Measurements from ENCODE around the gene TAX1BP1.

The TAX1BP1 gene

DNA sequence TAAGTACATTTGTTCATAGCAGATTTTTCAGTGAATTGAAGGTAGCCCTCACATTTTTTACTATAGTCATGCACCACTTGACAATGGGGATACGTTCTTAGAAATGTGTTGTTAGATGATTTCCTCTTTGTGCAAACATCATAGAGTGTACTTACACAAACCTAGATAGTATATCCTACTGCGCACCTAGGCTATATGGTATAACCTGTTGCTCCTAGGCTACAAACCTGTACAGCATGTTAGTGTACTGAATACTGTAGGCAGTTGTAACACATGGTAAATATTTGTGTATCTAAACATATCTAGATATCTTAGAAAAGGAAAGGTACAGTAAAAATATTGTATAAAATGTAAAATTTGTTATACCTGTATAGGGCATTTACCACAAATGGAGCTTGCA lies 41.2 kb downstream of the TAX1BP1 start:
- DNase-seq (ENCODE audit: low spot score), result no peak

DNA sequence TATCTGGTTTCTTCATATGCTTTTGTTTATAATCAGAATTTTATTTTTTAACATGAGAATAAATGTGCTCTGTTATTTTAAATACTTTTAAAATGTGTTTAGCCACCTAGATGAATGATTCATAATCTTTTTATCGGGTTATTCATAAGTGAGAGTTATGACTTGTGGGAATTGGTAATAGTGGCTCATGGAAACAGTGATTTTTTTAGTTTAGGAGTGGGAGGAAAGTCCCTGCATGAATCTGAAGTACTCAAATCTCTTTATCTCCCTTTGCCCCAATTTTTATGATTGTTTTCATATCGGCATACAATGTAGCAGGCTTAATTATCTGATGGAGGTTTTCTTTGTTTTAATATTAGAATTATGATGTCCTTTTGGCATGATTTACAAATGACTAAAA lies 42.9 kb downstream of the TAX1BP1 start:
- no peak for DNase-seq (ENCODE audit: low spot score)

DNA sequence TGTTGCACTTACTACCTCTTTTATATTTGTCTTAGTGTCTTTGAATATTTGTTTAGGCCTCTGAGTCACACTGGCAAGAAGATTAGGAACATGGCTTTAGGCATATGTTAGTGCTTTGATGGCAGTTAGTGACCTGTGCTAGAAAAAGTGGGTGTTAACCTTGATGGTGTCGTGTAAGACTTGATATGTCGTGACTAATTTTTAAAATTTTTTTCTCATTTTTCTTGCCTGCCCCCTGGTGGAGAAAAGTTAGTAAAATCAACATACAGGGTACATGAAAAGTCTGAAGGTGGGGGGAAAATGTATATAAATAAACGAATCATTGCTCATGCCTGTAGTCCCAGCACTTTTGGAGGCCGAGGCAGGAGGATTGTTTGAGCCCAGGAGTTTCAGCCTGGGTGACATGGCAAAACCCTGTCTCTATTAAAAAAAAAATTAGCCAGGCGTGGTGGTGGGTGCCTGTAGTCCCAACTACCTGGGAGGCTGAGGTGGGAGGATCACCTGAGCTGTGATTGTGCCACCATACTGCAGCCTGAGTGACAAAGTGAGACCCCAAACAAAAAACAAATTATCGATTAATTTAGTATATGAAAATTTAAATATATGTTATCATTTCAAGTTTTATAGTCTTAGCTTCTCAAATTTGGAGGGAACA lies 44.6 kb downstream of the TAX1BP1 start:
- peak; percentile 55 for DNase-seq (ENCODE audit: low spot score)

- DNase-seq (ENCODE audit: low spot score), result no peak
These were observed 48.5 kb downstream of the TAX1BP1 start for GRCh38 chr7:27788437-27788836.

DNA sequence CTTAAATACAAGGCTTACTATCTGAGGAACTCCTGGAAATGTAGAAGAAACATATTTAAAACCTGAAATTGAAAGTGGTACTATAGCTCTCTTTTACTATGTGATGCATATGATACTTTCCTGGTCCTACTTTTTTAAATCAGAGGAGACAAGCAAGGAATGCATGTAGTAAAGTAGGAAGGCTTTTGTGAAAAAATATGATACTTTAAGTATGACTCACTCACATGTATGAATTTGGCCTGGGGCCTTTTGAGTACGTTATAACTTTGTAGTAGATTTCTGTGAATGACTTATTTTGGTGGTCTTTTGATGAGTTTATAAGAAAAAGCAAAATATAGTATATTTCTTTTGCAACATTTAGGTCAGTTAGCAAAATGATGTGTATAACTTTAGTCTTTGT lies 53.8 kb downstream of the TAX1BP1 start:
- no peak for DNase-seq (ENCODE audit: low spot score)

- no peak for DNase-seq (ENCODE audit: low spot score)
These were observed 56.0 kb downstream of the TAX1BP1 start for GRCh38 chr7:27795977-27796376.

GRCh38 chr7:27799212-27799611 lies 59.2 kb downstream of the TAX1BP1 start:
- no peak for DNase-seq (ENCODE audit: low spot score)

- no peak for DNase-seq (ENCODE audit: low spot score)
These were observed 63.0 kb downstream of the TAX1BP1 start for GRCh38 chr7:27802999-27803398.

GRCh38 chr7:27804139-27804538 lies 64.2 kb downstream of the TAX1BP1 start:
- DNase-seq (ENCODE audit: low spot score), result no peak

DNA sequence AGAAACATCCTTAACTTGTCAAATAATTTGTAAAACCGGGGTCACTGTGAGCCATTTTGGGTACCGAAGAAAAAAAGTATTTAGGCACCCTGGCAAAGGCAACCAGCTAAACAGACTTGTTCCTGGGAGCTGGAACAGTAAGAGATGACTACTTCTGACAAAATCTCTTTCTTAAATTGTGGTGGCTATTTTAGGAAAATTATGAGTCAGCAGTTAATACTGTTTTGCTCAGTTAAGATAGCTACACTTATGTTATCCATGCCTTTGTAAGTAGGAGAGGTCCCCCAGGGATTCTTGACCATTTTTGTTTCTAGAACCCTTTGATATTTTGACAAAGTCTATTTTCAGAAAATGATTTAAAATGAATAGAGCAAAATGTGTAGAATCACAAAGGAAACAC lies 68.7 kb downstream of the TAX1BP1 start:
- DNase-seq (ENCODE audit: low spot score), result no peak

- DNase-seq (ENCODE audit: low spot score), result no peak
These were observed 70.2 kb downstream of the TAX1BP1 start for GRCh38 chr7:27810186-27810585.

GRCh38 chr7:27812706-27813105 lies 72.7 kb downstream of the TAX1BP1 start:
- DNase-seq (ENCODE audit: low spot score), result no peak

DNA sequence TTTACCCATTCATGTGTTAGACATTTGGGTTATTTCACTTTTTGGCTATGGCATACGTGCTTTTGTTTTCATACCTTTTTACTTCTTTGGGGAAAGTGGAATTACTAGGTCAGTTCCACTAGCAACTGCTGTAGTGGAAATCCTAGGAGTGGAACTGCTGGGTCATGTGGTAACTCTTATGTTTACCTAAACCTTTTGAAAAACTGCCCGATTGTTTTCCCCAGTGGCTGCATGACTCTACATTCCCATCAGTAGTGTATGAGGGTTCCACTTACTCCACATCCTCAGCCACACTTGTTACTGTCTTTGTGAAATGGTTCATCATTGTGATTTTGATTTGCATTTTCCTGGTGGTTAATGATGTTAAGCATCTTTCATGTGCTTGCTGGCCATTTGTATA lies 82.3 kb downstream of the TAX1BP1 start:
- no peak for DNase-seq (ENCODE audit: low spot score)

DNA sequence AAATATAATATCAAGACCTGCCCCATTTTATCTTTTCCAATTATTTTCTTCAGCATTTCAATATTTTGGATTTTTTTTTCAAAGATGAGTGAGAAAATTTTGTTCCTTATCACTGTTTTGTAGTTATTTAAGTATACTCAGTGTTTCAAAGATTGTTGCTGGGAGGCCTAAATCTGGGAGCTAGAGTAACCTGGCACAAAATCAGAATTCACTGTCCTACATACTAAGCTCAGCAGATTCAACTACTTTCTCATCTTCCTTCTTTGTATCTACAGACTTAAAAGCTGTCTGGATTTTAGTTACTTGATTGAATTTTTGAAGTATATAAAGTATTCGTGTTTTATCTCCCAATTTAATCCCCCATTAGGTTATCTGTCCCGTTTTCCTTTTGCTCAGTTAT lies 85.9 kb downstream of the TAX1BP1 start:
- DNase-seq (ENCODE audit: low spot score), result no peak

GRCh38 chr7:27826357-27826756 lies 86.4 kb downstream of the TAX1BP1 start:
- no peak for DNase-seq (ENCODE audit: low spot score)

GRCh38 chr7:27834179-27834921 lies 94.4 kb downstream of the TAX1BP1 start:
- DNase-seq (ENCODE audit: low spot score), result no peak

- DNase-seq (ENCODE audit: low spot score), result no peak
These were observed 95.4 kb downstream of the TAX1BP1 start for GRCh38 chr7:27835376-27835775.

DNA sequence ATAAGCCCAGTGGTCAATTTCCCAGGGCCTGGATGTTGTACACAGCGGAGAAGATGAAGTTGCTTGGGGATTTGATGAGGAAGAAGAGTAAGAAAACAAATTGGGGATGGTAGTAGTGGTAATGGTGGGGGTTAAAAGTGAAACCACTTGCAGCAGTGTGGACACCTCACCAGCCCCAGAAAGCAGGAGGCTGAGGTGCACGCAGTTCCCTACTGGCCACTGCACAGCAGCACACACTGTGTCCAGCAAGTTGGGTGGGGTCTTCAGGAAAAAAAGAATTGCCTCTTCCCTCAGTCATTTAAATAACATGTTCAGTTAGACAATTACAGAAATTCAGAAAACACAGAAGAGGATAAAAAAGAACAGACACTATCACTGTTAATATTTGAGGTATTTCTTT lies 96.6 kb downstream of the TAX1BP1 start:
- DNase-seq (ENCODE audit: low spot score), result no peak

DNA sequence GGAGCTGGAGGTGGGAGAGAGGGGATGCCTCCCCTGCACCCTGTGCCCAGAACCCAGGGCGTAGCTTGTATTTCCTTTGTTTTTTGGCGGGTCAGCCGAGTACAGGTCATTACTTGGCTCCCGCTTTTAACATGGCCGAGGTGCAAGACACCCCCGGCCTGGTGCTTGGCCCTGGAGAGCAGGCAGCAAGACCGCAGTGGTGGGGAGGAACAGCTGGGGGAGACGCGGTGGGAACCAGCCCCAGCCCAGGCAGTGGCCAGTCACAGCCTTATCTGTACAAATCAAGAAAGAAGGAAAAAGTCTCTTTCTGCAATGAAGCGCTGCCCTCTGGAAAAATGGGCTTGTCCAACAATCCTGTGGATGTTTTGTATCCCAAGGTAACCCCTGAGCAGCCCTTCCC lies 99.1 kb downstream of the TAX1BP1 start:
- no peak for DNase-seq (ENCODE audit: low spot score)

DNA sequence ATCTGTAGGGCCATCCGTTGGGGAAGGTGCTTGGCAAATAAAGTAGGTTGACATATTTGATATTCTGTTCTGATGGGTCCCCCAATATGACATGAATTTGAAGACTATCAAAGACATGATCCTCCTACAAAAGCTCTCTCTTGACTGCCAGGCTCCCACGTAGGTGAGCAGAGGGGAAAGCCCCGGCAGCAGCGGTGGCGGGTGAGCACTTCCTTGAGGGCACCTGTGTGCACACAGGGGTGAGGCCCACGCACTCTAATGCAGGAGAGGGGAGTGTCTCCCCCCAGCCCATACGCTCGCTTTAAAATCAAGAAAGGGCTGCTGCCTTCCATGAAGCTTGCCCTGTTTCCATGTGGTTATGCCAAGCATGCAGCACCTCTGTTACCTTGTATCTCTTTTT lies 100.4 kb downstream of the TAX1BP1 start:
- peak; percentile 26 for DNase-seq (ENCODE audit: low spot score)

- no peak for DNase-seq (ENCODE audit: low spot score)
These were observed 100.9 kb downstream of the TAX1BP1 start for GRCh38 chr7:27840760-27841364.

- no peak for DNase-seq (ENCODE audit: low spot score)
These were observed 102.2 kb downstream of the TAX1BP1 start for GRCh38 chr7:27842094-27842692.

GRCh38 chr7:27842851-27843250 lies 102.9 kb downstream of the TAX1BP1 start:
- no peak for DNase-seq (ENCODE audit: low spot score)
